GM10847 (cell line): Measurements from ENCODE around the gene ZC3H10.

ENCODE experiments used
- POLR2A ChIP-seq: IDR thresholded peaks from 2 replicates; pipeline ENCODE4 v1.6.1; 2011; ENCODE audit not compliant: insufficient read length; ENCODE audit errors: extremely low read depth

Gene ZC3H10, protein sequence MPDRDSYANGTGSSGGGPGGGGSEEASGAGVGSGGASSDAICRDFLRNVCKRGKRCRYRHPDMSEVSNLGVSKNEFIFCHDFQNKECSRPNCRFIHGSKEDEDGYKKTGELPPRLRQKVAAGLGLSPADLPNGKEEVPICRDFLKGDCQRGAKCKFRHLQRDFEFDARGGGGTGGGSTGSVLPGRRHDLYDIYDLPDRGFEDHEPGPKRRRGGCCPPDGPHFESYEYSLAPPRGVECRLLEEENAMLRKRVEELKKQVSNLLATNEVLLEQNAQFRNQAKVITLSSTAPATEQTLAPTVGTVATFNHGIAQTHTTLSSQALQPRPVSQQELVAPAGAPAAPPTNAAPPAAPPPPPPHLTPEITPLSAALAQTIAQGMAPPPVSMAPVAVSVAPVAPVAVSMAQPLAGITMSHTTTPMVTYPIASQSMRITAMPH

DNA sequence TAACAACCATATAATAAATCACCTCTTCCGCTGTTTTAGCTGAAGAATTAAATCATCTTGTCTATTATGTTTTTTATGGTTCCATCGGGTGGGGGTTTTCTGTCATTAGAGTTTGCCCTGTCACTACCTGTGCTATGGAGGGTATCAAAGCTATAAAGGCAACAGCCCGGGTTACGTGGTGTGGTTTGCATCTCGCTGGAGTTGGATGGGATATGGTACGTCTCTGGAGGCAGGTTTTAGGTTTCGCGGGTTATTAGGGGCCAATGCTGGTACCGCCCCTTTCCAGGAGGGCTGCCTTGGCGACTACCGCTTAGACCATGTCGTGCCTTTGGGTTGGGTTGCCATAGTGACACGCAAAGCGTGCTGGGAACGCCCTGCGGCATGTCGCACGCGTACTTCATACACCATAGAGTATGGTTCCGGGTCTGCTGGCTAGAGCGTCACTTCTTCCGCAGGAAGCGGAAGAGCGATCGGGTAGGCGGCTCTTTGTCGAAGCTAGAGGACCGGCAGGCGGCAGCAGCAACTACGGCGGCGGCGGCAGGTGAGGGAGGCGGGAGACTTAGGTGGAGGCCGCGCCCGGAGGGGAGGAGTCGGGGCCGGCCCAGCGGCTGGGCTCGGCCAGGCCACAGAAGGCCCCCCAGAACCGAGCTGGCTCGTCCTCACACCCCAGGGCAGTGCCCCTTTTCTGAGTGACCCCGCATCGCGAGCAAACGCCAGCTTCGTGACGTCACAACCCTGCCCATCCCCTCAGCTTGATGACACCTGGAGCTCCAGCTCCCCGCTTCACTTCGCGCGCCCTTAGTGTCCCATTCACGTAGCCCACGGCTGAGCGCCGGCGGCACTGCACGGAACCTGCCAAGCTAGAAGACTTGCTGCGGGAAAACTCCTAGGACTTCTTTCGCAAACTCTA is at the start of gene ZC3H10:
Gene ZC3H10 (plus strand): TSS at position 489 of the 910 bp plus-strand sequence. CDS start 2,297 bp downstream, outside the sequence.
- peak; percentile 95 for TF ChIP-seq POLR2A

DNA sequence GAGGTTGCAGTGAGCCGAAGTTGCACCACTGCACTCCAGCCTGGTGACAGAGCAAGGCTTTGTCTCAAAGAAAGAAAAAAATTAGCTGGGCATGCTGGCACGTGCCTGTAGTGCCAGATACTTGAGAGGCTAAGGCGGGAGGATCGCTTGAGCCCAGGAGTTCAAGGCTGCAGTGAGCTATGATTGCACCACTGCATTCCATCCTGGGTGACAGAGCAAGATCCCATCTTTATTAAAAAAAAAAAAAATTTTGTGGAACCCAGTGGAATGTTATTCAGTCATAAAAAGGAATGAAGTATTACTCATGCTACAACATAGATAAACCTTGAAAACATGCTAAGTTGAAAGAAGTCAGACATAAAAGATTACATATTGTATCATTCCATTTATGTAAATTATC is 46.4 kb upstream of the ZC3H10 start:
- no peak for TF ChIP-seq POLR2A

DNA sequence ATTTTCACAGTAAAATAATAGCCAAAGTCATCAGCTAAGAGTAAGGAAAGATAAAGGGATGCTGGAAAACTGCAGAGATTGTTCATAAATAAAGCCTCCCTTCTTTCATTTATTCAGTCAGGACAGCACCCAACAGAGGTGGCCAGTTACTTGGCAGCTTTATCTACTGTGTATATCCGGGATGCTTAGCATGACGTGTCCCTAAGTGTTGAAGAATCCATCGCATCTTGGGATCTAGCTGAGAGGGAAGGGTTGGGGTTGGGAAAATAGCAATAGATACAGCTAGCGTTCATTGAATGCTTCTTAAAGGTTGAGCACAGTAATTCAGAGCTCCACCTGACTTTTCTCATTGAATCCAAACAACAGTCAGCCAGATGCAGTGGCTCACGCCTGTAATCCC is 43.7 kb upstream of the ZC3H10 start:
- no peak for TF ChIP-seq POLR2A

DNA sequence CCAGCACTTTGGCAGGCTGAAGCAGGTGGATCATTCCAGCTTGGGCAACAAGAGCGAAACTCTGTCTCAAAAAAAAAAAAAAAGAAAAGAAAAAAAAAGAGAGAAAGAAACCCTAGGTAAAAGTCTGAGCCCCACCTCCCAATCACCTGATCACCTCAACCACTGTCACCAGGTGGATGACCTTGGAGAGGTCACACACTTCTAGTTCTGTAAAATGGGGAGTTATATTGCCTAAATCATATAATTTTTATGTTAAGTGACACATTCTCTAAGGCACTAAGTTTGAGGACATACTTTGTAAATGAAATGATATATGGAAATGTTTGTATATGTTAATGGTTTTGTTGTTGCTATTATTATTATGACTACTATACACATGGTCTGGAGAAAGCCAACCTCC is 39.6 kb upstream of the ZC3H10 start:
- TF ChIP-seq POLR2A, result no peak

DNA sequence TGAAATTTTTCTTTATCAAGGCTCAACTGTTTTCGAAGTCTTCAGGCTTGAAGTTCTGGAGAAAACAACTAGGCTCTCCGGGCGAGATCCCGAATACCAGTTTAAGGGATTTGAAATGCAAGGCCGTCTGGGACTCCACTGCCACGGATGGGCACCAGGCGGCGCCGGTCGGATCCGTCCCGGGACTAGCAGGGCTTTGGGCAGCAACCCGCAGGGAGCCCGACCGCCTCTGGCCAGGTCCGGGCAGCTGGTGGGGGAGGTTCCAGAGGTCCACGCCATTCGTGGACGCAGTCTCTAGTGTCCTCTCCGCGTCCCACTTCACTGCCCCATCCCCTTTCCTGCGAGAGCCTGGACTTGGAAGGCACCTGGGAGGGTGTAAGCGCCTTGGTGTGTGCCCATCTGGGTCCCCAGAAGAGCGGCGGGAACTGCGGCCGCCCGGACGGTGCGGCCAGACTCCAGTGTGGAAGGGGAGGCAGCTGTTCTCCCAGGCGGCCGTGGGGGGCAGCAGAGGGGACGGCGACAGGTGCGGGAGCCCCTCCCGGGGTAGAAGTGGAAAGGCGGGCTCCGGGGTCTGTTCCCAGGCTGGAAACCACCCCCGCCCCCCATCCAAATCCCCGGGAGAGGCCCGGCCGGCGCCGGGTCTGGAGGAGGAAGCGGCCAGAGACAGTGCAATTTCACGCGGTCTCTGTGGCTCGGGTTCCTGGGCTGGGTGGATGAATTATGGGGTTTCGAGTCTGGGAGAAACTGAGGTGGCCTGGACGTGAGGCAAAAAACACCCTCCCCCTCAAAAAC is 38.9 kb upstream of the ZC3H10 start:
- no peak for TF ChIP-seq POLR2A

DNA sequence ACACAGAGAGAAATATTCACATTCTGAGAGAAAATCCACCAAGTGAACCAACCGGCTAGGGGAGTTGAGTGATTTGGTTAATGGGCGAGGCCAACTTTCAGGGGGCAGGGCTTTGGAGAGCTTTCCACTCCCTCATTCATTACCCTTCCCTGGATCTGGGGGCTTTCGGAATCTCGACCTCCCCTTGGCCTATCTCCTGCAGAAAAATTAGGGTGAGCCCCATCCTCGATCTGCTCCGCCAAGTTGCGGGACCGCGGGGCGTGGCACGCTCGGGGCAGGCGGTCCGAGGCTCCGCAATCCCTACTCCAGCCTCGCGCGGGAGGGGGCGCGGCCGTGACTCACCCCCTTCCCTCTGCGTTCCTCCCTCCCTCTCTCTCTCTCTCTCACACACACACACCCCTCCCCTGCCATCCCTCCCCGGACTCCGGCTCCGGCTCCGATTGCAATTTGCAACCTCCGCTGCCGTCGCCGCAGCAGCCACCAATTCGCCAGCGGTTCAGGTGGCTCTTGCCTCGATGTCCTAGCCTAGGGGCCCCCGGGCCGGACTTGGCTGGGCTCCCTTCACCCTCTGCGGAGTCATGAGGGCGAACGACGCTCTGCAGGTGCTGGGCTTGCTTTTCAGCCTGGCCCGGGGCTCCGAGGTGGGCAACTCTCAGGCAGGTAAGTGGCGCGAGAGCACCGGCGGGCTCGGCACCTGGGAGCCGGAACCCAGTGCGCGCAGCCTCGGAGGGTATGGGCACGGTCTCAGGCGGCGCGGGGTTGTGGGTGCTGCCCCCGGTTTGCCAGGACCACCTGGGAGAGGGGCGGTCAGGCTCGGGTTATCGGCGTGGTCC is 38.1 kb upstream of the ZC3H10 start, which contains the start of gene ERBB3:
Gene ERBB3 (plus strand): TSS at position 443 of the 833 bp plus-strand sequence. CDS start 136 bp downstream, at position 579.
- no peak for TF ChIP-seq POLR2A

DNA sequence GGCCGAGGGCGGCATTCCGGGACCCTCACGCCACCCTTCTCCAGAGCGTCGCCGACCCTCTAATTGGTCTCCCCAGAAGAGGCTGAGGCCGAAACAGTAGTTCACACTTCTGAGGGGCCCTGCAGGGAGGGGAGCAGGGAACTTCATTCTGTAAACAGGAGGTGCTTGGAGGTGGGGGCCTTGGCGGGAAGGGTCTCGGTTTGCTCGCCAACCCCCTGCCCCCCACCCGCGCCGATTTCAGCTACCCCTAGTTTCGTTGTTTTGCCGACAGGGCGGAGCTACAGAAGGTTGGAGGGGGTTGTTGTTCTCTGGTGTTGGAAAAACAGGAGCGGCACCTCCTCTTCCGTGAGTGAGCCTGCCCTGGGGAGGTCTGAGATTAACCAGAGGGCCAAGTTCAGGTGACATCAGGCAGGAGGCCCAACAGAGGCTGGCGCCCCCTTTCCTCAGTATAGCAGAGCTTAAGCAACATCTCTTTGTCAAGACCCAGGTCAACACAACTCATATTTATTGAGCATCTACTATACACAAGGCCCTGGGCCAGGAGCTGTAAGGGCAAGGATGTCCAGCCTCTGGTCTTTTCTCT is 37.4 kb upstream of the ZC3H10 start:
- TF ChIP-seq POLR2A, result no peak

DNA sequence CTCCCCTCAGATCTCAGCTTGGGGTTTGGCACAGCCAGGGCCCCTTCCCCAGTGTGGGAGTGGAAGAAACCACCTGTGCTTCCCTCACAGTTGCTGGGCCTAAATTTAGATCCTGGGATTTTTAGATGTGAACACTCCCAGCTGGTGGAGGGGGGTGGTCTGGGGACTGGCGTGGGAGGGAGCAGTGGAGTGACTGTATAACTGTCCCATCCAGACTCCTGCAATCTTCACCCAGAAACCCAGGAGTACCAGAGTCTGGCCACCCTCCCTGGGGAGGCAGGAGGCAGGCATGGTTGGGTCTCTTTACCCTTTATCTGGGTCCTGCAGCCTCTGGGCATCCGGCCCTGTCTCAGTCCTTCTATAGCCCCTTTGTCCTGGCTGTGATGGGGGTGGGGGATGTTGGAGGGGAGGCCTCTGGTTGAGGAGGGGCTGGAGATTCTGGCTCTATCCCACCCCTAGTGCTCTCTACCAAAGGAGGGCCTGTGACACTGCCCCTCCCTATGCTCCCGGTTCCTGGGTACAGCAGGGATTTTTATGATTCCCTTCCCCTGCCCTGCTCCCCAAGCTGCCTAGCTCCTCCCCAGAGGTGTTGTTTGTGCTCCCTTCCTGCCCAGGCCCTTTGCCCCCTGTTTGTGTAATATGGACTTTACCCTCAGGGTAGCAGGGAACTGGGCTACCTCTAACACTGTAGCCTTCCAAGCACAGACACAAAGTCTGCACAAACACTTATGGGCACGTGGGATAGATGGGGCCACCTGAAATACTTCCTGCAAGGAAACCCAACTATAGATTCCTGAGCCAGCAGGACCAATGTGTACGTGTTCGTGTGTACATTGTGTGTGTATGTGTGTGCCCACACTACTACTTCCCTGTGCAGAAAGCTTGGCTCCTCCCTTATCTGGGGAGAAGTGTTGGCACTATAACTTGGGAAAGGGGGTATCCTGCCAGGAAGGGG is 36.4 kb upstream of the ZC3H10 start:
- no peak for TF ChIP-seq POLR2A

DNA sequence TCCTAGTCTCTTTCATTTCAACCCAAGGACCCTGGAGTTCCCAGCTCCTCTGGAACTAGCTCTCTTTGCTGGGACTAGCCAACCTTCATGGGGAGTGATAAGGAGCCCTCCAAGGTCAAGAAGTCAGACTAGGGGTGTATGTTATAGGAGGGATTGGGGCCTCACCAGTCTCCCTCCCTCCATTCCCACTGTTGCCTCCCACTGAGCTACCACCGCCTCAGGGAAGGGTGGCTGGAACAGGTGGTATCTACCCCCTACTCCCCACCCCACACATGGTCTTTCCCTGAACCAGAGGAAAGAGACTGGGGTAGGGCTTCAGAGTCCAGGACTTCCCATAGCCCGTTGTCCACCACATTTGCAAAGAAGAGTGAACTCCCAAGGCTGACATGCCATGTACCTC is 35.7 kb upstream of the ZC3H10 start:
- no peak for TF ChIP-seq POLR2A

DNA sequence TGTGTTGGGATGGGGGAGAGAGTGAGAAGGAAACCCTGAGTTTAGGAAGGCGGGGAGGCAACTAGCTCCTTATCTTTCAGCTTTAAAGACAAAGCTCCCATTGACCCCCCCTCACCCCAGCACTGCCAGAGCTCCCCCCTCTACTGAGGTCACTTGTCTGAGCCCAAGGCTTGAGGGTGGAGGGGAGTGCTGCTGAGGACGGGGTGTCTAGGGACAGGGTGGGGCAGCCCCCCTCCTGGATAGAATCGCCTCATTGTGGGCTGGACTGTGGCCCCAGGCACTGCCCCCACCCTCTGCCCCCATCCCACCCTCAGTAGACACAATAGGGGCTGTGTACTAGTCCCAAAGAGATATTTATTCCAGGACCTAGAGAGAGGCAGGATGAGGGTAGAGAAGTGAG is 35.1 kb upstream of the ZC3H10 start:
- TF ChIP-seq POLR2A, result no peak

DNA sequence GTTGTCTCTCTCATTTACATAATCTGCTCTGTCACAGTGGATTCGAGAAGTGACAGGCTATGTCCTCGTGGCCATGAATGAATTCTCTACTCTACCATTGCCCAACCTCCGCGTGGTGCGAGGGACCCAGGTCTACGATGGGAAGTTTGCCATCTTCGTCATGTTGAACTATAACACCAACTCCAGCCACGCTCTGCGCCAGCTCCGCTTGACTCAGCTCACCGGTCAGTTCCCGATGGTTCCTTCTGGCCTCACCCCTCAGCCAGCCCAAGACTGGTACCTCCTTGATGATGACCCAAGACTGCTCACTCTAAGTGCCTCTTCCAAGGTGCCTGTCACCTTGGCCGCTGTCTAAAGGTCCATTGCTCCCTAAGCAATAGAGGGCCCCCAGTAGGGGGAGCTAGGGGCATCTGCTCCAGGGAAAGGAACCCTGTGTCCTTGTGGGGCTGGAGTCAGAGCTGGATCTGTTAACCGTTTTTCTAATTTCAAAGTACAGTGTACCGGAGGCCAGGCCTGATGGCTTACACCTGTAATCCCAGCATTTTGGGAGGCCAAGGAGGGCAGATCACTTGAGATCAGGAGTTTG is 33.0 kb upstream of the ZC3H10 start:
- TF ChIP-seq POLR2A, result no peak

DNA sequence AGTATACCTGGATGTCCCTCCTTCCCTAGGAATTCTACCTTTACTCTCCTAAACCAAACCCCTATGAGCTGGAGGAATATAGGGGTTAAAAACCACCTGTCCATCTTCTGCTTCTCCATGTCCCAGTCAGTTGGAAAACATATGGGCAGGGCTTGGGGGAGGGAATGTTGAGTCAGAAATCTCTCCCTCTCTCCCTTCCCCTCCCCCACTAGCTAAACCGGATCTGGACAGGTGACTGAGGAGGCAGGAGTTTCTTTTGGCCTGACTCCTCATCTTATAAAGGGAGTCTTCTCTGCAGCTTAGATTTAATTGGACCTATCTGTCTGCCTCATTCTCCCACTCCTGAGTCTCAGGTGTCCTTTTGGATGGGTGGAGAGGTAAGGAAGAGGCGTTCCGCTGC is 32.0 kb upstream of the ZC3H10 start:
- TF ChIP-seq POLR2A, result no peak

DNA sequence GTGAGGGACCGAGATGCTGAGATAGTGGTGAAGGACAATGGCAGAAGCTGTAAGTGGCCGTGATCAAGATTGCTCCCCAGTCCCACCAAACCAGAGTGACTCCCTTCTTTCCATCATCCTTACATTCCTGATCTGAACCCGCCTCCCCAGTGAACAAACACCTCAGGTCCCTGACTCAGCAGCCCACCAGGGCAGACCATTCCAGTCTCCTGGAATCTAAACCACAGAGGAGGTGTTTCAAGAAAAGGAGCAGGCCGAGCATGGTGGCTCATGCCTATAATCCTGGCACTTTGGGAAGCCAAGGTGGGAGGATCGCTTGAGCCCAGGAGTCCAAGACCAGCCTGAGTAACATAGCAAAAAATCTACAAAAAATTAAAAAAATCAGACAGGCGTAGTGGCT is 31.5 kb upstream of the ZC3H10 start:
- TF ChIP-seq POLR2A, result no peak

DNA sequence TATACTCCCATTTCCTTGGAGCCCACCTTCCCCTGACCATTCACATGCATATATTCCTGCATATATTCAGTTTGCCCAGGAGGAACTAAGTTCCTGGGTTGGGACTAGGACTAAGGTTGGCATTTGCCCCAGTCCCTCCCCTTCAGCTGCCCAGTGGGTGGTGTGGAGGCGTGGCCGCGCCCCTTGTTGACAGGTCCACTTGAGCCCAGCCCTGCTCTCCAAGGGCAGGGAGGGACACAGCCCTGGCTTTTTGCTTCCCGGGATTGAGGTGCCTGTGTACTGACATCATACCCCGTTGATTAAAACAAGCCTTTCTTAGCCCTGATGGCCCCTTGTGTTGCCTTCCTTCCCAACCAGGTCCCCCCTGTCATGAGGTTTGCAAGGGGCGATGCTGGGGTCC is 30.8 kb upstream of the ZC3H10 start:
- TF ChIP-seq POLR2A, result no peak
